Stimulated activated CD4-positive, alpha-beta T cell treated with anti-CD3 and anti-CD28 coated beads, Interleukin-1b, Interleukin-23, amount 100 ng/mL, for 48 hours (primary cell): Measurements from ENCODE around the gene NHS.

Experiments
- DNase-seq: peaks from one replicate; pipeline ENCODE4 v3.0.0-alpha.2; 2020

NHS gene

GRCh38 chrX:17456526-17456925, 81.5 kb downstream of the NHS start:
- no peak for DNase-seq

GRCh38 chrX:17459008-17459611, 84.1 kb downstream of the NHS start:
- no peak for DNase-seq

GRCh38 chrX:17459661-17460060, 84.7 kb downstream of the NHS start:
- no peak for DNase-seq

GRCh38 chrX:17462881-17463280, 87.9 kb downstream of the NHS start:
- DNase-seq = no peak

- DNase-seq = no peak
These were observed 89.2 kb downstream of the NHS start for GRCh38 chrX:17464194-17464593.

GRCh38 chrX:17465201-17465600, 90.2 kb downstream of the NHS start:
- DNase-seq = no peak

GRCh38 chrX:17465802-17466201, 90.8 kb downstream of the NHS start:
- DNase-seq = no peak

- DNase-seq = no peak
These were observed 95.1 kb downstream of the NHS start for GRCh38 chrX:17470136-17470535.

- no peak for DNase-seq
These were observed 96.1 kb downstream of the NHS start for GRCh38 chrX:17471121-17471520.

GRCh38 chrX:17471861-17472260, 96.9 kb downstream of the NHS start:
- no peak for DNase-seq

- no peak for DNase-seq
These were observed 97.4 kb downstream of the NHS start for GRCh38 chrX:17472424-17472823.

GRCh38 chrX:17473021-17473420, 98.0 kb downstream of the NHS start:
- no peak for DNase-seq

- no peak for DNase-seq
These were observed 99.9 kb downstream of the NHS start for GRCh38 chrX:17474892-17475291.

- DNase-seq = no peak
These were observed 100.6 kb downstream of the NHS start for GRCh38 chrX:17475449-17476217.

- DNase-seq = no peak
These were observed 101.4 kb downstream of the NHS start for GRCh38 chrX:17476411-17476810.

GRCh38 chrX:17481086-17481485, 106.1 kb downstream of the NHS start:
- no peak for DNase-seq

- no peak for DNase-seq
These were observed 109.6 kb downstream of the NHS start for GRCh38 chrX:17484592-17484991.

GRCh38 chrX:17485391-17485790, 110.4 kb downstream of the NHS start:
- no peak for DNase-seq

- DNase-seq = no peak
These were observed 113.0 kb downstream of the NHS start for GRCh38 chrX:17488036-17488435.

- DNase-seq = no peak
These were observed 119.2 kb downstream of the NHS start for GRCh38 chrX:17494216-17494615.

- DNase-seq = no peak
These were observed 120.1 kb downstream of the NHS start for GRCh38 chrX:17495052-17495451.

- no peak for DNase-seq
These were observed 121.4 kb downstream of the NHS start for GRCh38 chrX:17496407-17496806.

GRCh38 chrX:17497193-17497592, 122.2 kb downstream of the NHS start:
- no peak for DNase-seq

- no peak for DNase-seq
These were observed 124.5 kb downstream of the NHS start for GRCh38 chrX:17499512-17499911.

- no peak for DNase-seq
These were observed 125.2 kb downstream of the NHS start for GRCh38 chrX:17500145-17500579.
